Measurements from ENCODE around the gene TMEM129.

GRCh38 chr4:1746265-1746691 lies 25.2 kb upstream of the TMEM129 start:
- TF ChIP-seq CTCF (conservative IDR thresholded peaks at IDR 0.05; ENCODE audit: low read length) (peak; percentile 91), EZH2phosphoT487 (IDR thresholded peaks at IDR 0.05; ENCODE audit: borderline replicate concordance, low read depth, low read length) (no peak)

All from OCI-LY7 (cell line).